ENCODE data around the gene ADAM30. TPM values are rescaled to one million over a fixed set of nuclear protein-coding genes. Genes with fewer than 3 reads are reported as not detected.

Gene ADAM30
- total RNA-seq, 1 experiment from 2014 or later = not detected

DNA sequence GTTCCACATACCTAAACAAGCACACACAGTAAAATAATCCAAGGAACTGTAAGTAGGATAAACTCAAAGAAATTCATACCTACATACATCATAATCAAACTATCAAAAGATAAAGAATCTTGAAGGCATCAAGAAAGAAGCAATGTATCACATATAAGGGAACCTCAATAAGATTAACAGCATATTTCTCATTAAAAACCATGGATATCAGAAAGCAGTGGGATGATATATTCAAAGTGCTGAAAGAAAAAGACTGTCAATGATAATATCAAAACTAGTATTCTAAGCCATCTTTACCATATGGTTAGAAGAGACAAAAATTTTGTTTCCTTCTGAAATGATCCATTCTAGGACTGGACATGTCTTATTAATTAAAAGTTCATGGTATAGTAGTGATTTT, 37.1 kb upstream of the ADAM30 start:
- H3K27me3 ChIP-seq (ENCODE audit: control insufficient read depth, insufficient read depth, low read length) = no peaks in the 10 kb centered on the region
- no peak overlapping the region for H3K4me3 ChIP-seq (ENCODE audit: low read depth in 2 of 2, low read length in 2 of 2)
- no peak overlapping the region for H3K27ac ChIP-seq (ENCODE audit: low read length)
- no peak for TF ChIP-seq REST (IDR thresholded peaks at IDR 0.05; ENCODE audit: insufficient read depth in 1 of 2, low read depth in 2 of 2, low read length in 1 of 2)
- TF ChIP-seq, protein P1, sequence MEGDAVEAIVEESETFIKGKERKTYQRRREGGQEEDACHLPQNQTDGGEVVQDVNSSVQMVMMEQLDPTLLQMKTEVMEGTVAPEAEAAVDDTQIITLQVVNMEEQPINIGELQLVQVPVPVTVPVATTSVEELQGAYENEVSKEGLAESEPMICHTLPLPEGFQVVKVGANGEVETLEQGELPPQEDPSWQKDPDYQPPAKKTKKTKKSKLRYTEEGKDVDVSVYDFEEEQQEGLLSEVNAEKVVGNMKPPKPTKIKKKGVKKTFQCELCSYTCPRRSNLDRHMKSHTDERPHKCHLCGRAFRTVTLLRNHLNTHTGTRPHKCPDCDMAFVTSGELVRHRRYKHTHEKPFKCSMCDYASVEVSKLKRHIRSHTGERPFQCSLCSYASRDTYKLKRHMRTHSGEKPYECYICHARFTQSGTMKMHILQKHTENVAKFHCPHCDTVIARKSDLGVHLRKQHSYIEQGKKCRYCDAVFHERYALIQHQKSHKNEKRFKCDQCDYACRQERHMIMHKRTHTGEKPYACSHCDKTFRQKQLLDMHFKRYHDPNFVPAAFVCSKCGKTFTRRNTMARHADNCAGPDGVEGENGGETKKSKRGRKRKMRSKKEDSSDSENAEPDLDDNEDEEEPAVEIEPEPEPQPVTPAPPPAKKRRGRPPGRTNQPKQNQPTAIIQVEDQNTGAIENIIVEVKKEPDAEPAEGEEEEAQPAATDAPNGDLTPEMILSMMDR (IDR thresholded peaks at IDR 0.05) = no peak
- TF ChIP-seq POLR2AphosphoS5 (IDR thresholded peaks at IDR 0.05; ENCODE audit: low read depth, low read length) = no peak
- no peak for TF ChIP-seq SIN3A (IDR thresholded peaks at IDR 0.05; ENCODE audit: borderline replicate concordance, insufficient read depth, low read depth, low read length)
- TF ChIP-seq TCF7L2 (IDR thresholded peaks at IDR 0.05; ENCODE audit: low read depth, low read length) = no peak
- CTCF ChIA-PET = no interaction called here
- intact Hi-C loops (cut with micrococcal nuclease; ENCODE audit: unreplicated experiment) (no loop called here), in situ Hi-C loops (cut with HindIII; ENCODE audit: low pct_unique_long_range_greater_than_20kb, low sequenced_read_pairs) (no loop called here)
- BruUV-seq (replicated peaks) = no TSS peak
- H3K36me3 ChIP-seq (ENCODE audit: control insufficient read depth, insufficient read depth, low read length) = peaks cover 29% of the 10 kb centered on the region
- no peaks in the 10 kb centered on the region for H3K4me1 ChIP-seq (ENCODE audit: control insufficient read depth, insufficient read depth, low read length)
- POLR2A ChIA-PET = no interaction called here
- DNase-seq (ENCODE audit: low read depth, low spot score) = no peak
- ATAC-seq = no peak
- H3K9me3 ChIP-seq (ENCODE audit: control insufficient read depth, insufficient read depth, low read depth, low read length) = peaks cover 3% of the 10 kb centered on the region; the same call in 1 of the 2 replicates

- no peak for DNase-seq (ENCODE audit: low read depth, low spot score)
- Histone ChIP-seq H3K4me1 (ENCODE audit: control insufficient read depth, insufficient read depth, low read length) (no peaks in the 10 kb centered on the region), H3K9me3 (ENCODE audit: control insufficient read depth, insufficient read depth, low read depth, low read length) (peaks cover 3% of the 10 kb centered on the region; the same call in 1 of the 2 replicates), H3K27me3 (ENCODE audit: control insufficient read depth, insufficient read depth, low read length) (no peaks in the 10 kb centered on the region), H3K27ac (ENCODE audit: low read length) (no peak overlapping the region), H3K4me3 (ENCODE audit: low read depth in 2 of 2, low read length in 2 of 2) (no peak overlapping the region), H3K36me3 (ENCODE audit: control insufficient read depth, insufficient read depth, low read length) (peaks cover 21% of the 10 kb centered on the region)
- intact Hi-C loops (cut with micrococcal nuclease; ENCODE audit: unreplicated experiment) = no loop called here
- in situ Hi-C loops (cut with HindIII; ENCODE audit: low pct_unique_long_range_greater_than_20kb, low sequenced_read_pairs) = no loop called here
- ChIA-PET CTCF (no interaction called here), POLR2A (no interaction called here)
- TF ChIP-seq SIN3A (IDR thresholded peaks at IDR 0.05; ENCODE audit: borderline replicate concordance, insufficient read depth, low read depth, low read length) (no peak), POLR2AphosphoS5 (IDR thresholded peaks at IDR 0.05; ENCODE audit: low read depth, low read length) (no peak), REST (IDR thresholded peaks at IDR 0.05; ENCODE audit: insufficient read depth in 1 of 2, low read depth in 2 of 2, low read length in 1 of 2) (no peak), TCF7L2 (IDR thresholded peaks at IDR 0.05; ENCODE audit: low read depth, low read length) (no peak)
- BruUV-seq (replicated peaks) = no TSS peak
- no peak for ATAC-seq
Observed at GRCh38 chr1:119929643-119930315, 33.5 kb upstream of the ADAM30 start.
